ENCODE results near the gene ANKRD13B. TPM values are rescaled to one million over a fixed set of nuclear protein-coding genes. Genes with fewer than 3 reads are reported as not detected.

The ANKRD13B gene
- total and polyA plus RNA-seq, 2 of the 13 experiments (the other 11 are each of a cell fraction or from before 2014, with no cell fraction given) = 1.7 to 1.8 TPM

GRCh38 chr17:29596811-29597210 lies 3.9 kb downstream of the ANKRD13B start:
- no peaks in the 10 kb centered on the region for H3K36me3 ChIP-seq (replicated peaks in 1 of 2; ENCODE audit: control insufficient read depth in 1 of 2, insufficient read depth in 2 of 2, low read length in 2 of 2)
- BruUV-seq (replicated peaks) = no TSS peak
- peaks cover 51% of the 10 kb centered on the region for H3K4me1 ChIP-seq (ENCODE audit: insufficient read depth, low read length)
- H3K79me2 ChIP-seq (ENCODE audit: insufficient read depth, low read length) = no peaks in the 10 kb centered on the region
- H2AFZ ChIP-seq (ENCODE audit: low read length) = no peak overlapping the region
- no peak overlapping the region for H3K4me3 ChIP-seq (replicated peaks in 1 of 3; ENCODE audit: insufficient read depth in 1 of 3, low read depth in 2 of 3, low read length in 3 of 3)
- no peak overlapping the region for H3K9ac ChIP-seq (ENCODE audit: insufficient read depth, low read depth, low read length)
- intact Hi-C loops (cut with micrococcal nuclease; ENCODE audit: unreplicated experiment) (loop anchor here (10.0 kb wide), 1 partner anchor 222 kb away; no protein-coding TSS in a partner anchor), in situ Hi-C loops (cut with HindIII; ENCODE audit: extremely low pct_ligation_motif_present, low pct_unique_long_range_greater_than_20kb) (no loop called here)
- no peak overlapping the region for H3K4me2 ChIP-seq (ENCODE audit: low read depth, low read length)
- 36% methylated on average over 4 of the region's 9 CpGs for WGBS (ENCODE audit: low lambda C conversion rate)
- FAIRE-seq (no peak), ATAC-seq (no peak), DNase-seq (ENCODE audit: low spot score) (no peak)
- no peaks in the 10 kb centered on the region for H3K9me3 ChIP-seq (ENCODE audit: low read length)
- H4K20me1 ChIP-seq (ENCODE audit: insufficient read depth, low read length) = no peaks in the 10 kb centered on the region
- ChIA-PET POLR2A (no interaction called here), CTCF (ENCODE audit: low intra/inter-chr PET ratio, low total read pairs) (no interaction called here)
- peaks cover 3 to 33% of the 10 kb centered on the region in 2 experiments; a peak in 3 of 5 replicates for H3K27me3 ChIP-seq (ENCODE audit: control insufficient read depth in 1 of 2, insufficient read depth in 2 of 2, low read length in 2 of 2)
- no peak for TF ChIP-seq ZNF883 (CRISPR knock-in tag; IDR thresholded peaks at IDR 0.05; ENCODE audit: not compliant biosample characterization)
- no peak for TF ChIP-seq ZSCAN21 (CRISPR knock-in tag; IDR thresholded peaks at IDR 0.05; ENCODE audit: borderline replicate concordance)
- no peak for TF ChIP-seq GTF2F1 (IDR thresholded peaks at IDR 0.05; ENCODE audit: low read length)
- no peak for TF ChIP-seq RXRB (CRISPR knock-in tag; IDR thresholded peaks at IDR 0.05; ENCODE audit: borderline replicate concordance)
- no peak for TF ChIP-seq ZNF354B (CRISPR knock-in tag; IDR thresholded peaks at IDR 0.05)
- no peak for TF ChIP-seq ZNF788 (CRISPR knock-in tag; IDR thresholded peaks at IDR 0.05; ENCODE audit: borderline replicate concordance)
- no peak for TF ChIP-seq RCOR2 (CRISPR knock-in tag; IDR thresholded peaks at IDR 0.05)
- no peak for TF ChIP-seq ZNF335 (CRISPR knock-in tag; IDR thresholded peaks at IDR 0.05)
- no peak for TF ChIP-seq ZBTB26 (CRISPR knock-in tag; IDR thresholded peaks at IDR 0.05; ENCODE audit: borderline replicate concordance)
- no peak for TF ChIP-seq ZNF609 (CRISPR knock-in tag; IDR thresholded peaks at IDR 0.05; ENCODE audit: borderline replicate concordance)
- TF ChIP-seq ZNF451 (CRISPR knock-in tag; IDR thresholded peaks at IDR 0.05) = no peak
- TF ChIP-seq SOX6 (IDR thresholded peaks at IDR 0.05) = no peak
- no peak for TF ChIP-seq SOX6 (CRISPR knock-in tag; IDR thresholded peaks at IDR 0.05)
- TF ChIP-seq ZBTB7A (CRISPR knock-in tag; IDR thresholded peaks at IDR 0.05) = no peak
- no peak for TF ChIP-seq ZNF44 (CRISPR knock-in tag; IDR thresholded peaks at IDR 0.05)
- TF ChIP-seq PREB (CRISPR knock-in tag; IDR thresholded peaks at IDR 0.05) = no peak
- no peak for TF ChIP-seq ZNF17 (CRISPR knock-in tag; IDR thresholded peaks at IDR 0.05)
- no peak for TF ChIP-seq SALL1 (CRISPR knock-in tag; IDR thresholded peaks at IDR 0.05)
- no peak overlapping the region for H3K27ac ChIP-seq (ENCODE audit: extremely low read length, insufficient read depth, low read length)

Data from HepG2 (cell line).